GM19240 (cell line): ENCODE results near the gene TAS2R14.

Source experiments
- DNase-seq: peaks from one replicate; pipeline ENCODE4 v3.0.0; 2011; ENCODE audit warnings: low spot score; ENCODE audit not compliant: insufficient read length

Gene TAS2R14

DNA sequence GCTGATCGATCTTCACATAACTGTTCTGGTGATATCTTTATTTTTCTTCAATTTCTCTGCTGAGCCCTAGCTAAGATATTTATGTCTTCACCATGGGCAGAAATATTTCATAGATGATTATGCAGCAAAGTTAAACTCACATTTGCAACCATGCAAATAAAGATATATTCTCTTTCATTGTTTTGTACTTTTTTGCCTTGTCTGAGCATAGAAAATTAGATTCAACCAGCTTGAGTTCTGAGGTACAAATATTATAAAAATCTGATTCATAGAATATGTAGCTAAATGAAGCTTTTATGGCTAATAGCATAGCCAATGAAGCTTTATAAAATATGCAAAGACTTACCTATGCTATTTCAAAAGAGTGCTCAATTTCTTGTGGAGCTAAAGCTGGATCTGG, 29.6 kb downstream of the TAS2R14 start, which contains the start of gene TAS2R13:
TAS2R13 (minus strand) TSS at position 101 of the 400 bp plus-strand sequence. CDS start 264 bp downstream, outside the sequence.
- no peak for DNase-seq

DNA sequence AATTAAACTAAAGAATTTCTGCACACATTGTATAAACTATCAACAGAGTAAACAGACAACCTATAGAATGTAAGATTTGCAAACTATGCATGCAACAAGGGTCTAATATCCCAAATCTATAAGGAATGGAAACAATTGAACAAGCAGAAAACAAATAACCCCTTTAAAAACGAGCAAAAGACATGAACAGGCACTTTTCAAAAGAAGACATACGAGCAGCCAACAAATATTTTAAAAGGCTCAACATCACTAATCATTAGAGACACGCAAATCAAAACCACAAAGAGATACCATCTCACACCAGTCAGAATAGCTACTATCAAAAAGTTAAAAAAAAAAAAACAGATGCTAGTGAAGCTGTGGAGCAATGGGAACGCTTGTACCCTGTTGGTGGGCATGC, 34.4 kb downstream of the TAS2R14 start:
- no peak for DNase-seq

DNA sequence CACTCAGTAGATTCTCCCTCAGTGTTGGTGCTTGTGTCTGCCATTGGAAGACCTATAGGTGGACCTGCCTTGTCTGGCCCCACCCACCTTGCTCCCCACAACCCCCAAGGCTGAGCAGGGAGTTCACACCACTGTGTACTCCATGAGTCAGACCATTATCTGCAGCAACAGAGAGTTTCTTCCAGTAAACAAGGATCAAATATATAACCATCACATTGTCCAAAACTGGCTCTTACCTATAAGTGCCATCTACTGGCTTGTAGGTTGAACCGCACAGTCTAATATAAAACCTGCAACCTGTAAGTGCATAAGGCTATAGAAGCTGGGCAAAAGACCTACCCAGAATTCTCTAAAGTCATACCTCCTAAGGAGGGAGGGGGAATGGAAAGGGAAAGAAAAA, 37.6 kb downstream of the TAS2R14 start:
- no peak for DNase-seq

DNA sequence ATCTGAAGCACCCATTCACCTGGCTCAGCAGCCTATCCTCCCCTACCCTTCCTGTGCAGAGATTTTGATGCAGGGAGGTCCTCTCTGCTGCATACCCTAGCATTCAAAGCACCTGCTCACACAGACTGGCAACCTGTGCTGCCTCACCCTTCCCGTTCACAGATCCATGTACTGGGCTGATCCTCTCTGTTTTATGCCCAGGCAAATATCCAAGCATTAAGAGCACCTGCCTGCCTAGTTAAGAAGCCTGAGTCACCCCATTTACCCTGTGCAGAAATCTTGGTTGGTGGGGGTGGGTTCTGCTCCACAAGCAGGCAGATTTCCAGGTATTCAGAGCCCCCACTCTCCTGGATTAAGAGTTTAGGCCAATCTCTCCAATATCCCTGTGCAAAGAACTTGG, 38.1 kb downstream of the TAS2R14 start:
- no peak for DNase-seq

DNA sequence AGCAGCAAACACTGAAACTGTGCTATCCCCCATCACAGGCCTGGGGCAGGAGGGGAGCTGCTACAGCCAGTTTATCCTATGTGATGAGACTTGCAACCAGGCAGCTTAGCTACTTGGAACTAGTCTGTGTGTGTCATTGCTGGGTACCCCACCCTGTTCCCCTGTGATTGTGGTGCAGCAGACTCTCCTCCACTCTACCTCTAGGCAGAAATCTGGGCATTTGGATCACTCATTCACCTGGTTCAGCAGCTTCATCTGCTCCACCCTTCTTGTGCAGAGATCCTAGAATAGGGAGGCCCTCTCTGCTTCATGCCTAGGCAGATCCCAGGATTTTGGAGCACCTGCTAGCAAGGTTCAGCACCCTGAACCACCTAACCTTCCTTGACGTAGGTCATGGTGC, 38.5 kb downstream of the TAS2R14 start:
- no peak for DNase-seq

DNA sequence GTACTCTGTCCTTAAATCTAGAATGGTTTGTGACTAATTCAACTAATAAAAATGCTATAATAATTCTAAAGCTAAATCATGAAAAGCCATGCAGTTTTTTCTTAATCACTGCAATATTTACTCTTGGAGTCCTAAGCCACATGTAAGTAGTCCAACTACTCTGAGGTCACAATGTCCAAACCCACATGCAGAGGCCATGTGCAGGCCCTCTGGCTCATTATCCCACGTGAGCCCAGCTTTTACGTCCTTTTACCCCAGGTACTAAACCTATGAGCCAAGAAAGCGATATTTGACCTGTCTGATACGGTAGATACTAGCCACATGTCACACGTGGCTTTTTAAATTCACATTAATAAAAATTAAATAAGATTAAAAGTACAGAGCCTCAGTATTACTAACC, 42.2 kb downstream of the TAS2R14 start:
- no peak for DNase-seq

DNA sequence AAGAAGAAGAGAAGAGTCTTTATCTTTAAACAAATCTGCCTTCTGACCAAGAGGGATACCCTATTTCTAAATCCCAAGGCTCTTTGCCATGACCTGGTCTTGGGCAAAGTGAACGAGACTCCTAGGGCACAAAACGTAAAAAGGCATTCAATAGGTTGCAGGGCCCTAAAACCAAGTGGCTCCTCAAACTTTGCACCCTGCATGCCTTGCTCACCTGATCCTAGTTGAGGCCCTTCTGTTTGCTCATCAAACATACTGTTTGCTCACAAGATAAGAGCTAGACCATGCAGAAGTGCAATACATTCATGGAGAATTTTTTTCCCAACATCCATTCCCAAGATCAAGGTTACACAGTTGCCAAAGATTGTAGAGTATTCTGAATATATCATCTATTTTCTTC, 47.1 kb downstream of the TAS2R14 start:
- no peak for DNase-seq

DNA sequence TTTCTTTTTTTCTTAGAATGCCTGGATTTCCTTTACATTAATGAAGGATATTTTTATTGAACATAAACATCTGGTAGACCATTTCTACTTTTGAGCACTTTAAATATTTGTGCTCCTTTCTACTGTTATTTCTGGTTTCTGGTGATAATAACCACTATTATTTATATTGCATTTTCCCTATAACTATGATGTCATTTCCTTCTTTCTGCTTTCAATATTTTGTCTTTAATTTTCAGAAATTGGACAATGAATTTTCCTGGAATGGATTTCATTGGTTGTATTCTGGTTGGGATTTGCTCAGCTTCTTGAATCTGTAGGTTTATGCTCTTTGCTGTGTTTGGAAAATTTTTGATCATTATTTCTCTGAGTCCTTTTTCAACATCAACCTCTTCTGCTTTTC, 49.8 kb downstream of the TAS2R14 start:
- no peak for DNase-seq
